ENCODE data around the gene ACTG2. TPM values are rescaled to one million over a fixed set of nuclear protein-coding genes. Genes with fewer than 3 reads are reported as not detected.

Gene ACTG2
- total RNA-seq, 1 experiment from 2014 or later: 1.5 TPM

GRCh38 chr2:73928963-73929347 lies 36.1 kb downstream of the ACTG2 start:
- H3K27me3 Mint-ChIP-seq (ENCODE audit: low read depth): peaks cover 1% of the 10 kb centered on the region; the same call in 1 of the 2 replicates
- no CpG with 5 or more reads among the region's 2 CpGs for WGBS (ENCODE audit: extremely low coverage, insufficient read length, low lambda C conversion rate)
- H3T11ph ChIP-seq (ENCODE audit: low read length): no peak overlapping the region
- no peak overlapping the region for H2BK12ac ChIP-seq (ENCODE audit: insufficient read length, low read depth, low read length)
- no peak overlapping the region for H2BK5ac ChIP-seq (ENCODE audit: insufficient read length, low read length)
- no peak overlapping the region for H2AK5ac ChIP-seq (ENCODE audit: insufficient read length, low read length)
- no peak overlapping the region for H3K4ac ChIP-seq (ENCODE audit: low read depth, low read length)
- H3K9me3 Mint-ChIP-seq: no peaks in the 10 kb centered on the region
- H3K14ac ChIP-seq (ENCODE audit: insufficient read depth, low read length): no peak overlapping the region
- H4K5ac ChIP-seq (ENCODE audit: insufficient read length, low read depth, low read length): no peak overlapping the region
- TF ChIP-seq CTCF (conservative IDR thresholded peaks at IDR 0.05): no peak
- no peak overlapping the region for H3K18ac ChIP-seq (ENCODE audit: insufficient read length, low read depth, low read length)
- H2AFZ ChIP-seq (ENCODE audit: low read length): no peak overlapping the region
- peak overlapping the region; percentile 47 for H3K9ac ChIP-seq (ENCODE audit: extremely low read depth, insufficient read length, low read length)
- H3K23me2 ChIP-seq (ENCODE audit: insufficient read length, low read depth, low read length, poor library complexity, severe bottlenecking): peaks cover 5% of the 10 kb centered on the region
- peaks cover 0 to 21% (median 20%) of the 10 kb centered on the region in 3 experiments; a peak in 5 of 7 replicates for H3K36me3 Mint-ChIP-seq (ENCODE audit: insufficient read depth in 1 of 3, low read depth in 3 of 3)
- peak overlapping the region in 1 of 3 experiments; percentile 23; a peak in 1 of 7 replicates for H3K27ac Mint-ChIP-seq
- H3K23ac ChIP-seq (ENCODE audit: insufficient read length, low read depth, low read length): no peak overlapping the region
- DNase-seq: no peak
- H3K79me1 ChIP-seq (ENCODE audit: insufficient read depth, low read depth, low read length, poor library complexity, severe bottlenecking): peaks cover 24% of the 10 kb centered on the region
- peak overlapping the region; percentile 9 to 40; a peak in 3 of 5 replicates for H3K4me3 Mint-ChIP-seq
- H4K20me1 ChIP-seq (ENCODE audit: control insufficient read depth, insufficient read depth, insufficient read length): no peaks in the 10 kb centered on the region
- H4K91ac ChIP-seq (ENCODE audit: insufficient read length, low read depth, low read length): no peak overlapping the region
- H3K9me3 ChIP-seq (ENCODE audit: control insufficient read depth, low read depth, low read length): no peaks in the 10 kb centered on the region
- no peak overlapping the region for H2BK120ac ChIP-seq (ENCODE audit: low read depth, low read length, poor library complexity, severe bottlenecking)
- H3K27ac ChIP-seq (ENCODE audit: insufficient read length, low read depth, low read length): no peak overlapping the region
- no peak overlapping the region for H3K56ac ChIP-seq (ENCODE audit: insufficient read length, low read depth, low read length)
- no peak overlapping the region for H4K8ac ChIP-seq (replicated peaks; ENCODE audit: insufficient read length, low read depth, low read length)
- H2BK15ac ChIP-seq (ENCODE audit: low read depth, low read length): no peak overlapping the region
- peaks cover 21 to 23% of the 10 kb centered on the region in 2 experiments for H3K4me1 Mint-ChIP-seq
- H3K27me3 ChIP-seq (ENCODE audit: insufficient read depth, low read length): no peaks in the 10 kb centered on the region
- peaks cover 35% of the 10 kb centered on the region; the same call in 1 of the 2 replicates for H3K79me2 ChIP-seq (ENCODE audit: insufficient read depth, low read length)
- H2BK20ac ChIP-seq (ENCODE audit: low read depth, low read length, poor library complexity, severe bottlenecking): no peak overlapping the region
- H3K4me1 ChIP-seq (ENCODE audit: insufficient read depth, low read length): no peaks in the 10 kb centered on the region
- peak overlapping the region; percentile 31 for H3K4me2 ChIP-seq (ENCODE audit: insufficient read depth, insufficient read length, low read length)

Measured in H9 (cell line).